ENCODE measurements around the gene GPR3. TPM values are rescaled to one million over a fixed set of nuclear protein-coding genes. Genes with fewer than 3 reads are reported as not detected.
"Not testable (repeated sequence)": the region's sequence is repeated elsewhere in the genome, so short reads cannot be mapped to it uniquely, and the experiment has no call there.

Gene GPR3
- total and polyA plus RNA-seq, 4 donors: 0.51 to 1.8 (median 0.94) TPM

DNA sequence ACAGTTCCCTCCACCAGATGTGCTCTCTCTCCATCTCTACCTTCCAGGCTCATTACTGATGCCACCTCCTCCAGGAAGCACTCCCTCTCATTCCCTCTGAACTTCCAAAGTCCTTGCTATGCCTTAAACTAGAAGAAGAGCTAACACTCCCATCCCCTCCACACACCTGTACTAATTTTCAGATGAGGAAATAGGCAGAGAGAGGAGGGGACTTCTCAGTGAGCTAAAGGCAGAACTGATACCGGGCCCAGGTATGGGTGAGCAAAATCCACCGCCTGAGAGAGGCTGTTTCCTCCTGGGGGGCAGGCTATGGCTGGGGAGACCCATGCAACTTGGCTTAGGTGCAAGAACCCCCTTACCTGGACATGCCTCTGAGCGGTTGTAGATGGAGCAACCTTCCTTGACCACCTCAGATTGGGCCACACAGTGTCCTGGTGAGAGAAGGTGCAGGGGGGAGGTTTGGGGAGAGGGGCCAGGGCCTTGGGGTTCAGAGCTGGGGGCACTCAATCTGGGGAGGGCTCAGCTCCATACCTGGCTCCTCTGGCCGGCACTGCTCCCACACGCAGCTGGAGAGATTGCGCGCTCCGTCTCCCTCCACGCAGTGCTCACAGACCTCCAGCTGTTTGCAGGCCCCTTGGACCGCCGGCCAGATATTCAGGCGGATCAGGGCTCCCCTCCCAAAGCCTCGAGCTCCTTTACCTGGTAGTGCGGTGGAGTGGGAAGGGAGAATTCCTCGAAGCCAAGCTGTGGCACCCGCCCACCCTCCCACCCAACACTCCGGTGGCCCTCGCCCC lies 10.3 kb upstream of the GPR3 start:
- Histone ChIP-seq H3K9ac (ENCODE audit: insufficient read depth in 1 of 2, low read length in 2 of 2) (no peak overlapping the region), H3K36me3 (ENCODE audit: control insufficient read depth in 4 of 4, insufficient read depth in 4 of 4, low read length in 4 of 4) (no peaks in the 10 kb centered on the region), H3K27ac (ENCODE audit: low read depth in 1 of 2, low read length in 1 of 2) (no peak overlapping the region), H3K27me3 (ENCODE audit: control insufficient read depth in 3 of 3, insufficient read depth in 3 of 3, low read length in 2 of 3) (no peaks in the 10 kb centered on the region), H3K9me3 (ENCODE audit: control insufficient read depth in 4 of 4, insufficient read depth in 3 of 4, low read length in 3 of 4) (no peaks in the 10 kb centered on the region), H3K4me3 (no peak overlapping the region), H3K4me1 (ENCODE audit: control insufficient read depth in 5 of 5, insufficient read depth in 5 of 5, low read length in 5 of 5) (peaks cover 0 to 12% (median 0%) of the 10 kb centered on the region in 5 donors)
- WGBS, 2 donors: 81 to 87% methylated on average over 18 of the region's 18 CpGs
- ATAC-seq (ENCODE audit: insufficient read depth, low FRiP score) (no peak), DNase-seq (no peak)
- TF ChIP-seq, protein P1, sequence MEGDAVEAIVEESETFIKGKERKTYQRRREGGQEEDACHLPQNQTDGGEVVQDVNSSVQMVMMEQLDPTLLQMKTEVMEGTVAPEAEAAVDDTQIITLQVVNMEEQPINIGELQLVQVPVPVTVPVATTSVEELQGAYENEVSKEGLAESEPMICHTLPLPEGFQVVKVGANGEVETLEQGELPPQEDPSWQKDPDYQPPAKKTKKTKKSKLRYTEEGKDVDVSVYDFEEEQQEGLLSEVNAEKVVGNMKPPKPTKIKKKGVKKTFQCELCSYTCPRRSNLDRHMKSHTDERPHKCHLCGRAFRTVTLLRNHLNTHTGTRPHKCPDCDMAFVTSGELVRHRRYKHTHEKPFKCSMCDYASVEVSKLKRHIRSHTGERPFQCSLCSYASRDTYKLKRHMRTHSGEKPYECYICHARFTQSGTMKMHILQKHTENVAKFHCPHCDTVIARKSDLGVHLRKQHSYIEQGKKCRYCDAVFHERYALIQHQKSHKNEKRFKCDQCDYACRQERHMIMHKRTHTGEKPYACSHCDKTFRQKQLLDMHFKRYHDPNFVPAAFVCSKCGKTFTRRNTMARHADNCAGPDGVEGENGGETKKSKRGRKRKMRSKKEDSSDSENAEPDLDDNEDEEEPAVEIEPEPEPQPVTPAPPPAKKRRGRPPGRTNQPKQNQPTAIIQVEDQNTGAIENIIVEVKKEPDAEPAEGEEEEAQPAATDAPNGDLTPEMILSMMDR (IDR thresholded peaks at IDR 0.05; ENCODE audit: control extremely low read depth, extremely low read depth): no peak

DNA sequence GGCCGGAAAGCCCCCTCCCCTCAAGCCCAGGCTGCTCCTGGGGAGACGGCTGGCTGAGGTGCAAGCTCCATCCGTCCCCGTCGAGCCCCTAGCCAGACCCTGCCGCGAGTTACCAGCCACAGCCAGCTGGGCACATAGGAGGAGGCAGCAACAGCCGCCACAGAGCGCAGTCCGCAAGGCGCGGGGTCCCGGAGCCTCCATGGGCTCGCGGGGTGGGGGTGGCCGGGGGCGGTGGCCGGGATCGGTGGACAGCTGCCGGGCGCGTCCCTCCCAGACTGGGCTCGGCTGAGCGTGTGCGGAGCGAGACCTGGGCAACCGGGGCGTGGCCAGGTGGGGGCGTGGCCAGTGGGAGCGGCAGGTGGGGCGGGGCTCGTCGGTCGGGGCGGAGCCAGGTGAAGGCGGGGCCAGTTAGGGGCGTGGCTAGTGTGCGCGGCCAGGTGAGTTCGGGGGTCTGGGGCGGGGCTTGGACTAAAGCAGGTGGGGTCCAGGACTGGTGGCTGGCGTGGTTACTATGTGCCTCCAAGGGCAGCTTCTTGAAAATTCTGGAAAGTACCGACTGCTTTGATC lies 9.3 kb upstream of the GPR3 start, which contains the start of gene CD164L2:
CD164L2 (minus strand) TSS at position 295 of the 567 bp plus-strand sequence; CDS start at position 201, 94 bp downstream.
- ATAC-seq (ENCODE audit: insufficient read depth, low FRiP score) (peak; percentile 73), DNase-seq (peak in 1 of 3 donors; percentile 39)
- H3K4me1 ChIP-seq (ENCODE audit: control insufficient read depth in 5 of 5, insufficient read depth in 5 of 5, low read length in 5 of 5): peaks cover 0 to 12% (median 0%) of the 10 kb centered on the region in 5 donors
- WGBS, 2 donors: 27 to 31% methylated on average over 41 to 43 of the region's 43 CpGs
- no peak within 1 kb of the TSS for H3K9ac ChIP-seq (ENCODE audit: insufficient read depth in 1 of 2, low read length in 2 of 2)
- H3K27ac ChIP-seq (ENCODE audit: low read depth in 1 of 2, low read length in 1 of 2): no peak within 1 kb of the TSS
- TF ChIP-seq, protein P1 (IDR thresholded peaks at IDR 0.05; ENCODE audit: control extremely low read depth, extremely low read depth): no peak
- H3K36me3 ChIP-seq (ENCODE audit: control insufficient read depth in 4 of 4, insufficient read depth in 4 of 4, low read length in 4 of 4): no peaks in the 10 kb centered on the region
- no peaks in the 10 kb centered on the region for H3K9me3 ChIP-seq (ENCODE audit: control insufficient read depth in 4 of 4, insufficient read depth in 3 of 4, low read length in 3 of 4)
- H3K27me3 ChIP-seq (ENCODE audit: control insufficient read depth in 3 of 3, insufficient read depth in 3 of 3, low read length in 2 of 3): no peaks in the 10 kb centered on the region
- no peak within 1 kb of the TSS for H3K4me3 ChIP-seq

DNA sequence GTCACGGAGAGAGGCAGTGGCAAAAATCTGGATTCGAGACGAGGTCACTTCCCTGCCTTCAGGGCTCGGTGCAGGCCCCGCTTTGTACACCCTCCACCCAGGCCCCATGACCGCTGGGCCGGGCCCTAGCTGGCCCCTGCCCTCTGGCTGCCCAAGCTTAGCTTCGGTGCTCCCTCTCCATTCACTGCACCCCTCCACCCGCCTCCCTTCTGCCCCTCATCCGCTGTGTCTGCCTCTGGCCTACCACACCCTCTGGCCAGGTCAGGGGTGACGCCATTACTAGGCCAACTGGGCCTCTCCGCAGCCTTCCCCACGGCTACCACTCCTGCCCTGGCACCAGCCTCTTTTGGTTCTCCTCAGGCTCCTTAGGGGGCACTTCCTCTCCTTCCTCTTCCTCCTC lies 8.8 kb upstream of the GPR3 start:
- DNase-seq (no peak), ATAC-seq (ENCODE audit: insufficient read depth, low FRiP score) (no peak)
- Histone ChIP-seq H3K4me1 (ENCODE audit: control insufficient read depth in 5 of 5, insufficient read depth in 5 of 5, low read length in 5 of 5) (peaks cover 0 to 12% (median 0%) of the 10 kb centered on the region in 5 donors), H3K27ac (ENCODE audit: low read depth in 1 of 2, low read length in 1 of 2) (no peak overlapping the region), H3K4me3 (no peak overlapping the region), H3K27me3 (ENCODE audit: control insufficient read depth in 3 of 3, insufficient read depth in 3 of 3, low read length in 2 of 3) (no peaks in the 10 kb centered on the region), H3K9ac (ENCODE audit: insufficient read depth in 1 of 2, low read length in 2 of 2) (no peak overlapping the region), H3K36me3 (ENCODE audit: control insufficient read depth in 4 of 4, insufficient read depth in 4 of 4, low read length in 4 of 4) (no peaks in the 10 kb centered on the region), H3K9me3 (ENCODE audit: control insufficient read depth in 4 of 4, insufficient read depth in 3 of 4, low read length in 3 of 4) (no peaks in the 10 kb centered on the region)
- TF ChIP-seq, protein P1 (IDR thresholded peaks at IDR 0.05; ENCODE audit: control extremely low read depth, extremely low read depth): no peak
- 90 to 91% methylated on average over 13 of the region's 13 CpGs for whole genome bisulfite sequencing, 2 donors

DNA sequence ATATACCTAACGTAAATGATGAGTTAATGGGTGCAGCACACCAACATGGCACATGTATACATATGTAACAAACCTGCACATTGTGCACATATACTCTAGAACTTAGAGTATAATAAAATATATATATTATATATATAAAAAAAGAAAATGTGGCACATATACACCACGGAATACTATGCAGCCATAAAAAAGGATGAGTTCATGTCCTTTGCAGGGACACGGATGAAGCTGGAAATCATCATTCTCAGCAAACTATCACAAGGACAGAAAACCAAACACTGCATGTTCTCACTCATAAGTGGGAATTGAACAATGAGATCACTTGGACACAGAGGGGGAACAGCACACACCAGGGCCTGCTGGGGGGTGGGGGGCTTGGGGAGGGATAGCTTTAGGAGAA lies 7.6 kb upstream of the GPR3 start:
- not testable (repeated sequence) for ATAC-seq (ENCODE audit: insufficient read depth, low FRiP score); H3K36me3 ChIP-seq (ENCODE audit: control insufficient read depth in 4 of 4, insufficient read depth in 4 of 4, low read length in 4 of 4); H3K4me3 ChIP-seq; H3K9me3 ChIP-seq (ENCODE audit: control insufficient read depth in 4 of 4, insufficient read depth in 3 of 4, low read length in 3 of 4); H3K27me3 ChIP-seq (ENCODE audit: control insufficient read depth in 3 of 3, insufficient read depth in 3 of 3, low read length in 2 of 3); DNase-seq; H3K27ac ChIP-seq (ENCODE audit: low read depth in 1 of 2, low read length in 1 of 2); H3K9ac ChIP-seq (ENCODE audit: insufficient read depth in 1 of 2, low read length in 2 of 2)
- 87 to 91% methylated on average over 2 to 3 of the region's 3 CpGs for WGBS, 2 donors
- H3K4me1 ChIP-seq (ENCODE audit: control insufficient read depth in 5 of 5, insufficient read depth in 5 of 5, low read length in 5 of 5): peaks cover 0 to 11% (median 0%) of the 10 kb centered on the region in 5 donors
